ENCODE measurements around the gene ACRBP. TPM values are rescaled to one million over a fixed set of nuclear protein-coding genes. Genes with fewer than 3 reads are reported as not detected.

Gene ACRBP
- total RNA-seq, 2 donors from 2014 or later: 5.1 to 9.1 TPM

DNA sequence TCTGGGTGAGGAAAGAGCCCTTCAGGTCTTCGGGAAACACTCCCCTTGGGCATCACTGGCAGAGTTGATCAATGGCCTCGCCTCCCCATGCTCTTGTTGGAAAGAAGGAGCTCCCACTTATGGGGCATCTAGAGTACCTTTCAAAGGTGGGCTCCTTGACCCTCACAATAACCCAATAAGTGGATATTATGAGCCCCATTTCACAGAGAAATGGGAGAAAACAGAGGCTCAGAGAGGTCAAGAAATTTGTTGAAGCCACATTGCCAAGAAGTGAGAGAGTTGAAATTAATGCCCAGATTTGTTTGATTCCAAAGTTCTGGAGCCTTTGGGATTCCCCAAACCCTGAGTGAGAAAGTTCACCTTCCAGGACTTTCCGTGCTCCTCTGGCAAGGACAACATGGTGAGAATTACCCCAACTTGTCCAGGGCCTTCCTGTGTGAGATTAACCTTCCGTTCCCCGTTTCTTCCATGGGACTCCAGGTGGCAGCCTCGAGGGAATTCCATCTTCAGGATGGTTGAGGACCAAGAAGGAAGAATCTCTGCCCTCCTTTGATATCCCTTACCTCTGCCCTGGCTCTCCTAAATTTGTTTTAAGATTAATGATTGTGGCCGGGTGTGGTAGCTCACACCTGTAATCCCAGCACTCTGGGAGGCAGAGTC is 32.6 kb downstream of the ACRBP start:
- Histone ChIP-seq H3K4me1 (ENCODE audit: control insufficient read depth in 1 of 2, low read depth in 2 of 2) (peaks cover 16 to 33% of the 10 kb centered on the region in 2 donors), H3K27me3 (replicated peaks; ENCODE audit: insufficient read depth) (no peaks in the 10 kb centered on the region), H3K36me3 (no peaks in the 10 kb centered on the region), H3K27ac (peak overlapping the region; percentile 96 to 99), H3K9me3 (no peaks in the 10 kb centered on the region), H3K4me3 (no peak overlapping the region)
- no peak for DNase-seq (ENCODE audit: low spot score)
- no peak for TF ChIP-seq CTCF (IDR thresholded peaks at IDR 0.05)
- ATAC-seq (ENCODE audit: insufficient number of reproducible peaks, low FRiP score, low read depth): no peak

DNA sequence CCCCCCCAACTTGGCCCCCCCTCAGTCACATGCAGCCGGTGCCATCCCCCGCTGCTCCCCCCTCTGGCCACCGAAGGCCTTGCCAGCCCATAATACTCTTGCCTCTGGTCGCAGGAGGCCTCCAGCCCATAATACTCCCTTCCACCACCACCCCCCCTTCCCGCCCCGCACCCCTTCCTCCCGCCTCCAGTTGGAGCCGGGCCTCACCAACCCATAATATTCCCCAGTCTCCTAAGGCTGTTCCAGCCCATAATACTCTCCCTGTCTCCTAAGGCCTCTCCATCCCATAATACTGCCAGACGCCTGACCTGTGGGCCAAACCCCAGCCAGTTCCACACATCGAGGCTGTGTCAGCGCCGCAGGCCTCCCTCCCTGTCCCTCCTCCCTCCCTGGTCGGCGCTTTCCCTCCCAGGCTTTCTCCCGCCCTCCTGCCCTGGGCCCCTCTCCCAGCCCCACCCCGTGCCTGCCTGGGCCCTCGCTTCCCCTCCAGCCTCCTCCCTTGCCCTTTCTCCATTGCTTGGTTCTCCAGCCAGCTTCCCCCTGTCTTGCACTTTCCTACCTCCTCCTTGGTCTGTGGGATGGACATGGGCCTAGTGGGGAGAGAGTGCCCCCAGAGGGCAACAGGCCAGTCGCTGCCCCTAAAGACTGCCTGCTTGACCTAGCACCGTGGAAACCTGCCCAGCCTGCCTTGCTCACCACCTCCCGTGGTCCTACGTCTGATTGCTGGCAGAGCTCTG is 33.3 kb downstream of the ACRBP start:
- Histone ChIP-seq H3K4me3 (peak overlapping the region; percentile 20), H3K36me3 (no peaks in the 10 kb centered on the region), H3K4me1 (ENCODE audit: control insufficient read depth in 1 of 2, low read depth in 2 of 2) (peaks cover 16 to 33% of the 10 kb centered on the region in 2 donors), H3K27me3 (replicated peaks; ENCODE audit: insufficient read depth) (no peaks in the 10 kb centered on the region), H3K27ac (peak overlapping the region; percentile 96 to 99), H3K9me3 (no peaks in the 10 kb centered on the region)
- DNase-seq (ENCODE audit: low spot score) (peak; percentile 77), ATAC-seq (ENCODE audit: insufficient number of reproducible peaks, low FRiP score, low read depth) (peak; percentile 81)
- no peak for TF ChIP-seq CTCF (IDR thresholded peaks at IDR 0.05)

DNA sequence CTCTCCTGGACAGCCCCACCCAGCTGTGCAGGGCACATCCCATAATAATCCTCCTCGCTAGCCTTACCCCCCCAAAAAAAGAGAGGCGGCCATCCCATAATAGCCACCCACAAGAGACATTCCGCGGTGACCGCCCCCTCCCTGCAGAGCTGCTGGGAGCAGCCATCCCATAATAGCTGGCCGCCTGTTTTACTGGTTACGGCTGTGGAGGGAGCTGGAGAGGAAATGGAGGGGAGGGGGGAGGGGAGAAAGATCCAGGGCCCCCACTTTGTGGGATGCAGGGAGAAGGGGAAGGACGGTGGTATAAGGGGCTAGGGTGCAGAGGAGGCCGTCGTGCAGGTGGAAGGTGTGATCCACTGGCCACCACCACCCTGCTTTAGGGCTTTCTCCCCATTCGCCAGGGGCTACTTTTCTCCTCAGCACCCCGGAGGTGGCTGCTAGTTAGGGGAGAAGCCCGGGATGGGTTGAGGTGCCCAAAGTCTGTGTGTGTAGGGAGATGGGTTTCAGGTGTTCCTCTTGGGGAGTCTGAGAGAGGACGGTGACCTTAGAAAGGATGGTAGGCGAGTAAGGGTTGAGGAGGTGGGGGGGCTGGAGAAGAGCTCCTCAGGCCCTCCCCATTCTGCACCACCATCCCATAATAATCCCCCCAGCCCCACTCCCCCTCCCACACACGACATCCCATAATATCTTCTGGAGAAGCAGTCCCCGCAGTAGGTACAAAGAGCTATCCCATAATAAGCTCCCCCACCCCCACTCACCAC is 34.0 kb downstream of the ACRBP start:
- peak; percentile 8 for TF ChIP-seq CTCF (IDR thresholded peaks at IDR 0.05)
- H3K27me3 ChIP-seq (replicated peaks; ENCODE audit: insufficient read depth): no peaks in the 10 kb centered on the region
- no peaks in the 10 kb centered on the region for H3K9me3 ChIP-seq
- peak; percentile 48 for ATAC-seq (ENCODE audit: insufficient number of reproducible peaks, low FRiP score, low read depth)
- no peaks in the 10 kb centered on the region for H3K36me3 ChIP-seq
- peaks cover 16 to 36% of the 10 kb centered on the region in 2 donors for H3K4me1 ChIP-seq (ENCODE audit: control insufficient read depth in 1 of 2, low read depth in 2 of 2)
- peak overlapping the region; percentile 68 for H3K4me3 ChIP-seq
- peak; percentile 69 for DNase-seq (ENCODE audit: low spot score)
- peak overlapping the region; percentile 92 to 97 for H3K27ac ChIP-seq

GRCh38 chr12:6612652-6613014 is 34.6 kb downstream of the ACRBP start:
- Histone ChIP-seq H3K4me3 (peak overlapping the region; percentile 68), H3K36me3 (no peaks in the 10 kb centered on the region), H3K4me1 (ENCODE audit: control insufficient read depth in 1 of 2, low read depth in 2 of 2) (peaks cover 16 to 36% of the 10 kb centered on the region in 2 donors), H3K9me3 (no peaks in the 10 kb centered on the region), H3K27me3 (replicated peaks; ENCODE audit: insufficient read depth) (no peaks in the 10 kb centered on the region), H3K27ac (peak overlapping the region; percentile 92 to 97)
- ATAC-seq (ENCODE audit: insufficient number of reproducible peaks, low FRiP score, low read depth) (no peak), DNase-seq (ENCODE audit: low spot score) (no peak)
- no peak for TF ChIP-seq CTCF (IDR thresholded peaks at IDR 0.05)

DNA sequence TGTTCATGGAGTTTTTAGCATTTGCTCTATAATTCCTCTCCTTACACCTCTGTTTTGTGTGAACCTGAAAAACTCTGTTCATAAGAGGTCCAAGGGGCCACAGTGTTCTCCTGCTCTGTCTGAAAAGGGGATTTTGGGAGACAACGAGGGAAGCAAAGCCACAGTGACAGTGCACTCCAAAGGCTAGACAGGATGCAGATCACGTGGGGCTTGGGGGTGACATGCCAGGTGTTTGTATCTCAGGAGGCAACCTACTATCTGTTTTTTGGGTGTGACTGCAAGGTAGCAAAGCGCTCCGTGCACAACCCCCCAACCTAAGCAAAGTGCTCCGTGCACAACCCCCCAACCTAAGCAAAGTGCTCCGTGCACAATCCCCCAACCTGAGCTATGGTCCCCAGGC is 35.0 kb downstream of the ACRBP start:
- Histone ChIP-seq H3K27ac (peak overlapping the region; percentile 92 to 97), H3K27me3 (replicated peaks; ENCODE audit: insufficient read depth) (no peaks in the 10 kb centered on the region), H3K4me3 (peak overlapping the region; percentile 68), H3K4me1 (ENCODE audit: control insufficient read depth in 1 of 2, low read depth in 2 of 2) (peaks cover 16 to 36% of the 10 kb centered on the region in 2 donors), H3K9me3 (no peaks in the 10 kb centered on the region), H3K36me3 (no peaks in the 10 kb centered on the region)
- DNase-seq (ENCODE audit: low spot score) (no peak), ATAC-seq (ENCODE audit: insufficient number of reproducible peaks, low FRiP score, low read depth) (no peak)
- no peak for TF ChIP-seq CTCF (IDR thresholded peaks at IDR 0.05)
